H4 (cell line): ENCODE measurements around the gene SLC34A2. TPM values are rescaled to one million over a fixed set of nuclear protein-coding genes. Genes with fewer than 3 reads are reported as not detected.
"Not testable (repeated sequence)": the region's sequence is repeated elsewhere in the genome, so short reads cannot be mapped to it uniquely, and the experiment has no call there.

Experiments
- DNase-seq: peaks from one replicate; pipeline ENCODE4 v3.0.0-alpha.2; 2015; ENCODE audit warnings: low spot score
- total RNA-seq: library from RNA; depleted of rRNA; stranded (reverse); fragments of >200 nt; shearing (Covaris generic); gene quantifications from 2 replicates; pipeline ENCODE4 v1.2.3, GENCODE V29; 2014

Gene SLC34A2
- total RNA-seq, 1 experiment from 2014 or later: not detected

- no peak for DNase-seq
Observed at GRCh38 chr4:25658777-25659176, 3.1 kb downstream of the SLC34A2 start.

GRCh38 chr4:25661441-25661840, 5.8 kb downstream of the SLC34A2 start:
- not testable (repeated sequence) for DNase-seq

- no peak for DNase-seq
Observed at GRCh38 chr4:25662306-25662705, 6.7 kb downstream of the SLC34A2 start.

DNA sequence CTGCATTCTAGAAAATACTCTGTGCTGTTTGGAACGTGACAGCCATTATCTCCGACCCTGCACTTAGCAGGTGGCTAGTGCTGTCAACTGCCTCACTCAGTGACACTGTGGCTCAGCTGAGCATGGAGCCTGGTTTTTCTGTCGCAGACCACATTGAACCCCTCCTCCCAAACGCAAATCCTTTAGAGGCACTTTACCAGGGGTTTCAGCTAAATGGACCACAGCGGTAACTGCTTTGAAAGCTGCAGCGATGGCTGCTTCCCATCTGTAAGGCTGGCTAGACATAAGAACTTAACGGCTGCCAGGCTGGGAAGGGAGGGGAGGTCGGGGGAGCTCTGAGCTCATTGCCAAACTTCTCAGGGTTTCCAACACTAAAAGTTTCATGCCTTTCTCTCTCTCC, 8.1 kb downstream of the SLC34A2 start:
- DNase-seq: no peak

DNA sequence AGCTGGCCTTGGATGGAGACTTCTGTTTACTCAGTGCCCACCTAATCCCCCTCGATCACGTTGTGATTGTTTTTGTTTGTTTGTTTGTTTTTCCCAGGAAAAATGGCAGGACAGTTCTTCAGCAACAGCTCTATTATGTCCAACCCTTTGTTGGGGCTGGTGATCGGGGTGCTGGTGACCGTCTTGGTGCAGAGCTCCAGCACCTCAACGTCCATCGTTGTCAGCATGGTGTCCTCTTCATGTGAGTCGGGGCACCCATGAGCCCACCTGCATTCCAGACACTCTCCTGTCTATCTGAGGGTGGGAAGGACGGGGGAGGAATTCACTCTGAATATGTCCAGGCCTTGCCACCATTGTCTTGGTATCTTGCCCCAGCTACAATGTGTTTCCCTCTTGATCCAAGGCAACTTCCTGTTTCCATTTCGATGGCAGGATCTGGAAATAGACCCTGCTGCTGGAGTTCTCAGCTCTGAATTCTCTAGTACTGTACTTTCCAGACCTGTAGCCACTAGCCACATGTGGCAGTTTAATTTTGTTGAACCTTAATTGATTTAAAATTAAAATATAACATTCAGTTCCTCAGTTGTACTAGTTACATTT, 10.5 kb downstream of the SLC34A2 start:
- no peak for DNase-seq

GRCh38 chr4:25667931-25668557, 12.4 kb downstream of the SLC34A2 start:
- no peak for DNase-seq

DNA sequence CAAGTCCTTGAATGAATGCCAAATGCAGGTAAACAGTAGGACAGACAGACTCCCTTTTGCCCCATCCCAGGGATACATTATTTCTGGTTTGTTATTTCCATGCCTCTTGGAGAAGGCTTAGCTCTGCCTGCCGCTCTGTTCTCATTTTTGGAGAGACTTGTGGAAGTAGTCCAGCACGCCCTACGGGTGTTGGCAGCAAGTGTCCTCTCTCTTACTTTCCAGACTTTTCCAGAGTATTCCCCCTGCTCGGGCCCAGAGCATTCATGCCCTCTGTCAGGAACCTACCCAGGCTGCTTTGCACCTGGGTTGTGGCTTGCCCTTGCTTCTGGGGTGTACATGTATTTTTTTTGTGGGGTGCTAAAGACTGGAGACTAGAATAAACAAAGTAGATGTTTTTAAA, 15.3 kb downstream of the SLC34A2 start:
- no peak for DNase-seq

DNA sequence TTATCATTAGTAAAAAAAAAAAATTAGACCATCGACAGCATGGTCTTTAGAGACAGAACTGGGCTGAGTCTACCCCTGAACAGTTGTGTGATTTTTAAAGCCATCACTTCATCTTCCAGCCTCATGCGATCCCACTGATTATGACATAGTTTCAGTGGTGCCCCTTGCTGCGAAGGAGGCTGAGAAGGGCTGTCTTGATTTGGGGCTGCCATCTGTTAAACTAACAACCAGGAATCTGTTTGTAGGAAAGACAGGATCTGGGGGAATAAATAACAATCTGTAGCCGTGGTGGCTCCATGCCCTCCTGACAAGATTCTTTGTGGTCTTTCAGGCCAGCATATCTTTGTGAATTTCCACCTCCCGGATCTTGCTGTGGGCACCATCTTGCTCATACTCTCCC, 17.1 kb downstream of the SLC34A2 start:
- no peak for DNase-seq

- DNase-seq: no peak
Observed at GRCh38 chr4:25674386-25674785, 18.7 kb downstream of the SLC34A2 start.

- no peak for DNase-seq
Observed at GRCh38 chr4:25676221-25676620, 20.6 kb downstream of the SLC34A2 start.

GRCh38 chr4:25677157-25677556, 21.5 kb downstream of the SLC34A2 start:
- no peak for DNase-seq

DNA sequence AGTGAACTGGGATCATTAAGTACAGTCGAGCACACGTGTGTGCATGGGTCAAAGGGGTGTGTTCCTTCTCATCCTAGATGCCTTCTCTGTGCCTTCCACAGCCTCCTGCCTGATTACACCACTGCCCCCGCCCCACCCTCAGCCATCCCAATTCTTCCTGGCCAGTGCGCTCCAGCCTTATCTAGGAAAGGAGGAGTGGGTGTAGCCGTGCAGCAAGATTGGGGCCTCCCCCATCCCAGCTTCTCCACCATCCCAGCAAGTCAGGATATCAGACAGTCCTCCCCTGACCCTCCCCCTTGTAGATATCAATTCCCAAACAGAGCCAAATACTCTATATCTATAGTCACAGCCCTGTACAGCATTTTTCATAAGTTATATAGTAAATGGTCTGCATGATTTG, 22.3 kb downstream of the SLC34A2 start:
- DNase-seq: no peak

GRCh38 chr4:25687773-25688172, 32.1 kb downstream of the SLC34A2 start:
- DNase-seq: no peak

GRCh38 chr4:25694466-25694865, 38.8 kb downstream of the SLC34A2 start:
- peak; percentile 45 for DNase-seq

DNA sequence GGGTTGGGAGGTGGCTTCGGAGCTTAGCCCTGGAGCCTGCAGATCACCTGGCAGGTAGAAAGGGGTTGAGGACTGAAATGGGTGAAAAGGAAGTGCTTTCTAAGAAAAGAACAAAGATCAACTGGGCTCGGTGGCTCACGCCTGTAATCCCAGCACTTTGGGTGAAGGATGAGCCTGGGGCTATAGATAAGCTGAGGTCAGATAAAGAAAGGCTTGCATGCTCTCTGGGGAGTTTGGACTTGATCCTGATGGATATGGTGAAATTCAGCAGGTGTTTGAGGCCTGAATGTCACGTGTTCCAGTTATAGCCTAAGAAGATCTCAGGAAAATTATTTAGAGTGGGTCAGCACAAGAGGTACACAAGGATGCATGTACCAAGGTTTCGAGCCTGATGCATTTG, 40.8 kb downstream of the SLC34A2 start:
- DNase-seq: no peak

DNA sequence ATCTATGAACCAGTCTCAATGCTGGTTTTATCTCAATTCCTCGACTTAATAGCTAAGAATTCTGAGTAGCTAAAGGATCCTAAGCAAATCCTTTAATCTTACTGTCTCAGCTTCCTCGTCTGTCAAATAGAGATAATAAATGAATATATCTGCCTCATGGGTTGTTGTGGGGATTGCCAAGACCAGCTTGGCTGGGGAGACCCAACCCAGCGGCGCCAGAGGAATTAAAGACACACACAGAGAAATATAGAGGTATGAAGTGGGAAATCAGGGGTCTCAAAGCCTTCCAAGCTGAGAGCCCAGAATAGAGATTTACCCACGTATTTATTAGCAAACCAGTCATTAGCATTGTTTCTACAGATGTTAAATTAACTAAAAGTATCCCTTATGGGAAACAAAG, 41.9 kb downstream of the SLC34A2 start:
- no peak for DNase-seq

DNA sequence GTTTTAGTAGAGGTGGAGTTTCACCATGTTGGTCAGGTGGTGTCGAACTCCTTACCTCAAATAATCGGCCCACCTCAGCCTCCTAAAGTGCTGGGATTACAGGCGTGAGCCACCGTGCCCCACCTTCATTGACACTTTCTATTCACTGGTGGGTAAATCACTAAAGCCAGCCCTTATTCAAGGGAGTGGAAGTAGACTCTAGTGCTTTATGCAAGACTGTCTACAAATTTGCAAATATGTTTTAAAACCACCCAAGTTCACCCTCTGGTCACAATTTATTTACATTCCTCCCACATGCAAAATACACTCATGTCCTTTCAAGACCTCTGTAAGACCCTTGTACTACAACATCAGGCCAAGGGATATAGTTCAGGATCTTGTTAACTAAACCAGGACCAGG, 45.0 kb downstream of the SLC34A2 start:
- DNase-seq: no peak

GRCh38 chr4:25702848-25703247, 47.2 kb downstream of the SLC34A2 start:
- peak; percentile 76 for DNase-seq

DNA sequence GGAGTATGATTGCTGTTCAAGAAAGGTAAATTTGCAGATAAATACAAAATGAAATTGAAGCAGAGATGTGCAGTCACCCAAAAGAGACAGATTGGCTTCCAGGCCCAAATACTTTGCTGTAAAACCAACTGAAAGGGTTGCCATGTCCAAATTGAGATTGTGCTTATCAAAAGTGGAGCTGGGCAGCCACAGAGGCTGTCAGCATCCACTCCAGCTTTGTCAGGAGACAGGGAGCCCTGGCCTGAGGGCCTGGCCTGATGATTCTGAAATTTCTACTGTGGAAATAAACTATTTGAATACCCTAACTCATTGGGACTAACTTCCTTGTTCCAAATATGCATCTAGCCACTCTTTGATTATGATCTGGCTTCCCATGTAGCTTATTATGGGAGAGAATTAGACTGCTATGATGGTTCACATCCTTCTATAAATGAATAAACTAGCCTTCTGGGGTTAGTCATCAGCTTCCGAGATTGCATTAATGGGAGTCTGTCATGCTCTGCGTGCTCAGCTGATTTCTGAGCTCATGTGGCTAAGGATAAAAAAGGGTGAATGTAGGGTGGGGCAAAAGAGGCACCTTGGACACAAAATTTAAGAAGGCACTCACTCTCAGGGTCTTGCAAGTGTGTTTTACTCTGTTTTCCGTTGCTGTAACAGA, 48.2 kb downstream of the SLC34A2 start:
- DNase-seq: peak; percentile 55

- no peak for DNase-seq
Observed at GRCh38 chr4:25704516-25704915, 48.9 kb downstream of the SLC34A2 start.

- no peak for DNase-seq
Observed at GRCh38 chr4:25710637-25711036, 55.0 kb downstream of the SLC34A2 start.

GRCh38 chr4:25712611-25713010, 57.0 kb downstream of the SLC34A2 start:
- no peak for DNase-seq

- DNase-seq: no peak
Observed at GRCh38 chr4:25713812-25714211, 58.2 kb downstream of the SLC34A2 start.
